Measurements from ENCODE around the gene LPP.

- TF ChIP-seq CTCF (IDR thresholded peaks at IDR 0.05; ENCODE audit: low read depth, low read length, poor library complexity, severe bottlenecking) = no peak
- no peak for TF ChIP-seq EZH2phosphoT487 (IDR thresholded peaks at IDR 0.05; ENCODE audit: borderline replicate concordance, low read length)
These were observed 44.9 kb downstream of the LPP start for GRCh38 chr3:188198760-188199327.
